ENCODE data around the gene CFAP299.

The CFAP299 gene

DNA sequence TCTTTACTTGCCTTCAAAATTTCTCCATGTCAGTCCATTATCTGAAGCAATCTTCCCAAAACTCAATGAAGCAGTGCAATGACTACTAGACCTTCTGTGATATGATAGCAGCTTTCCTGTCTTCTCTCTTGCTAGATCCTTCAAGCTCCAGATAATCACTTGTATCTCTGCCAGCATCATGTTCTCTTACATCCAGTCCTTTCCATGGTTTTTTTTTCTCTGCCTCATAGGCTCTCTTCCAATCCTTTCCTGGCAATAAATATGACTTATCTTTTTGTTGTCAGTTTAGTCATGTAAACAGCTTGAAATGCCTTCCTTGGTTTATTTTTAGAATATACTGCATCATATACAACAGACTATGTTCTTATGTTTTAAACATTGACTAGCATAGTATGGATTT lies 193.5 kb downstream of the CFAP299 start:
- DNase-seq = peak in 1 of 14 donors; percentile 49

DNA sequence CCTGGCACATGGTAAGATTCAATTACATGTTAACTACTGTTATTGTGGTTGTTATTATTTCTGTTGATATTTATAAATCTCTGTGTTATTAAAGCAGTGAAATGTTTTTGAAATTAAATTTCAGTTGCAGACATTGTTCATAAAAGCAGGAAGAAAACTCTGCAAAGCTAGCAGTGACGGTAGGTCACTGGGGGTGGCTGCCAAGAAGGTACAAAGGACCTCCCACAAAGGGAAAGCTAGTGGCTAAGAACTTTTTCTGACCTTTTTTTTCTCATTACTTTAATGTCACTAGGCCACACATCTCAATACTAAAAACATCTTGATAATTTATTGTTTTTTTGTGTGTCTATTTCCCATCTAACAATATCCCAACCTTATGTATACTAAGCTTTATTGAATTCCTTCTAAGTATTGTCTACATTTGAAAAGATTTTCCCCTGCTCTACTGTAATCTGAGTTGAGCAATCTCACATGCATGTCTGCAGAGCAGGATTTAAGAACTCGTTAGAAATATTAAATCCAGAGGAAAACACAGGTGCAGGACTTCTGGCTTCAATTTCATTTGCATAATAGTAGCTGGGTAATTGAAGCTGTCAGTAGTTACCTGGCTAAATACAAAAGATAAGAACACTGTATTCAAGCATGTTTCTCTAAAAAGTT lies 197.3 kb downstream of the CFAP299 start:
- no peak for DNase-seq

DNA sequence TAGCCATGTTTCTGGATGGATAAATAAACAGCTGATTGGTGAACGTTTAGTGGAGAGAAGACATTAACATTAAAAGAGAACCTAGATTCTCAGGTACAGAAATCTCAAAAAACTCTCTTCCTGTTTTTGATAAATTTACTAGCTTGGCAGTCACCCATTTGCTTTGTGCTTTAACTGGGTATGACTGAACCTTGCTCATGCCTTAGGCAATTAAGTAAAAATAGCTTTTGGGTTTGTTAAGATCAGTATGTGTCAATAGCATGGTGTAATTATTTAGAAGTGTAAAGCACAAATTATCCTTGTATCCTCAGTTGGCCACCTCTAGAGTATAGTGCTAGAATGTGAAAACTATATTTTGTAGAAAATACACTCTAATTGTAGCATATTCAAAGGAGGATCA lies 200.0 kb downstream of the CFAP299 start:
- no peak for DNase-seq

DNA sequence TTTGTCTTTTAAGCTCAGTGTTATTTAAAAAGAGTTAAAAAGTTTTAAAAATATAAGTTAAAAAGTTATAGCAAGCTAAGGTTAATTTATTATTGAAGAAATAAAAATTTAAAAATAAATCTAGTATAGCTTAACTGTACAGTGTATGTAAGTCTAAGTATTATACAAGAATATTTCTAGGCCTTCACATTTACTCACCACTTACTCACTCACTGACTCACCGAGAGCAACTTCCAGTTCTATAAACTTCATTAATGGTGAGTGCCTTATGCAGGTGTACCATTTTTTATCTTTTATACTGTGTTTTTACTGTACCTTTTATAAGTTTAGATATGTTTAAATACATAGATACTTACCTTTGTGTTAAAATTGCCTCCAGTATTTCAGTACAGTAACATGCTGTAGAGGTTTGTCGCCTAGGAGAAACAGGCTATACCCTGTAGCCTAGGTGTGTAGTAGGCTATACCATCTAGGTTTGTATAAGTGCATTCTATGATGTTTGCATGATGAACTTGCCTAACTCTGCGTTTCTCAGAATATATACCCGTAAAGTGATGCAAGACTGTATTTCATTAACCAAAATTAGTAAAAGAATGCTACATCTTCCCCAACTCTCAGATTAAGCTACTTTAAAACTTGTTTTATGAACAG lies 202.9 kb downstream of the CFAP299 start:
- DNase-seq = no peak

DNA sequence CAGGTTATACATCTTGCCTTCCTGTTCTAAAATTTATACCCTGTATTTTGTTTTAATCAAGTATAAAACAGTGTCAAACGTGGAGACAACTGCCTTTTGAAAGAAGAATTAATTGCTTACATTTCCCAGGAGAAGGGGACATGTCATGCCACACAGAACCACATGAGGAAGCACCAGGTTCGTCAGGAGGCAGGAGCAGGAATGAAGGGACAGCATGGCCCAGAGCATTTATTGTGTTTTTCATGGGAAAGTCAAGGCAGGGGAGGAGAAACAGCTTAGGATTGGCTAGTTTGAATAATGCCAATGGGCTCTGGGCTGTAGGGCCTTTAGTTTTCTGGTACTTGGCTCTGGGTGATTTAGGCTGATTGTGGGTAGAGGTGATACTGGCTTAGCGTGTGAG lies 203.7 kb downstream of the CFAP299 start:
- DNase-seq = no peak

DNA sequence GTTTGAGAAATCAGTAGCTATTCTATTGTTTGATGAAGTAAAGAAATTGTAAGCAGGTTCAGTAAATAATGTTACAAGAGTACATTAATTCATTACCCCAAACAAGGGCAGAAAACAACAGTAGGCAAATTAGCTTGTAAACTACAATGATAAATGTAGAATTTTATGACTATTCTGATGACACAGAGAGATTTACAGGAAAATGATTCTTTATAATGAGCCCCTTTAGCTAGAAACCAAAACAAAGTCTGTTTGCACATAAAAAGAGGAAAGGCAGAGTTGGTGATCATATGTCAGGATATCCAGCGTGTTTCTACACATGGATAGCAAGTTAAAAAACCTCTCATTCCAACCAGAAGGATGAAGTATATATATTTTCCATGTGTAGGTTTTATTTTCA lies 204.8 kb downstream of the CFAP299 start:
- DNase-seq = no peak

DNA sequence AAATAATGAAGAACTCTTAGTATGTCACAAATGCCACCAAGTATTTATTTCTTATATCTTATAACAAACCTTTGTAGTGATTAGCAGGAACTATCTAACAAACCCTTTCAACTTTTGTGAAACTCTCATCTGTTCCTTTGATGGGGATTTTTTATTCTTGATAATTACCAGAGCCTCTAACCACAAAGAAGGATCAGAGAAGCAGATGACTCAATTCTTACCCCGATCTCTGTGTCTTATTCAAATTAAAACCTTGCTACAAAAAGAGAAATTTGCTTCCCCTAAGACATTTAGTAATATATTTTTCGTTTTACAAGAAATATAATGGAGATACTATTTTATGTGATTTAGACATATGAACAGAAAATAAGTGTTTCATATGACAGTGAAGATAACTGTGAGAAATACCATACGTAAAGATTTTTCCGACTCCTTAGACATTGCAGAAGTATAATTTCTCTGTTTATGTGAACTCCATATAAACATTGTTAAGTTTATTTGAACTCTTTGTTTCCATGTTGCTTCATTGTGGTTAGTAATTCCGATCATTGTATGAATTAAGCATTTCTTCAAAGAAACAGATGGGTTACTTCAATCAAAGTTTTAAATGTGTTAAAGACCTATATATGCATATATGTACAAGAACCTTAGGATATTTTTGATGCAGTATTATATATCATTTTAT lies 205.4 kb downstream of the CFAP299 start:
- no peak for DNase-seq

DNA sequence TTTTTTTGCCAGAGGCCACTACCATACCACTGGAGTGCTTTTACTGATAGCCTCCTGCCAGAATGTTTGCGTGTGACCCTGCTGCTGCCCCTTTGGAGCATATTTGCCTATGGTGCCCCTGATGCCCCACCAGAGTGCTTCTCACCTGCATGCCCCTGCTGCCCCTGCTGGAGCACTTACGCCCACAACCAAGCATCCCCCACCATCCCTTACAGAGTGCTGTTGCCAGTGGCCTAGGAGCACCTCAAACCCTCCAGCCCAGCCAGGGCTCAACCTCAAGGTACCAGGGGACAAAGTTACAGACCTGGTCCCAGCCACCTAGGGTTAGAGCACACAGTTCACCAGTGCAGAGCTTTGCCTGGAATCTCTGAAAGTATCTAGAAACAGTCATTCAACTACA lies 207.2 kb downstream of the CFAP299 start:
- DNase-seq = no peak

DNA sequence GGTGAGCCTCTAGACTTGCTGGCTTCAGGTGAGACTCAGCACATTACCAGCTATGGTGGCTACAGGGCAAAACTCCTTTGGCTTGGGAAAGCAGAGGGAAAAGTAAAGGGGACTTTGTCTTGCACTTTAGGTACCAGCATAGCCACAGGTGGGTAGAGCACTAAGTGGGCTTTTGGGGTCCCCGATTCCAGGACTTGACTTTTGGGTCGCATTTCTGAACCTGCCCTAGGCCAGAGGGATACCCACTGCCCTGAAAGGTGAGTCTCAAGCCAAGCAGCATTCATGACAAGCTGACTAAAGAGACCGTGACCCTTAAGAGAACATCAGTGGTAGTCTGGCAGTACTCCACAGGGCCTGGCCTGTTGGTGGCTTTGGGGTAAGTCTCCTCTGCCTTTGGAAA lies 224.8 kb downstream of the CFAP299 start:
- DNase-seq = no peak

DNA sequence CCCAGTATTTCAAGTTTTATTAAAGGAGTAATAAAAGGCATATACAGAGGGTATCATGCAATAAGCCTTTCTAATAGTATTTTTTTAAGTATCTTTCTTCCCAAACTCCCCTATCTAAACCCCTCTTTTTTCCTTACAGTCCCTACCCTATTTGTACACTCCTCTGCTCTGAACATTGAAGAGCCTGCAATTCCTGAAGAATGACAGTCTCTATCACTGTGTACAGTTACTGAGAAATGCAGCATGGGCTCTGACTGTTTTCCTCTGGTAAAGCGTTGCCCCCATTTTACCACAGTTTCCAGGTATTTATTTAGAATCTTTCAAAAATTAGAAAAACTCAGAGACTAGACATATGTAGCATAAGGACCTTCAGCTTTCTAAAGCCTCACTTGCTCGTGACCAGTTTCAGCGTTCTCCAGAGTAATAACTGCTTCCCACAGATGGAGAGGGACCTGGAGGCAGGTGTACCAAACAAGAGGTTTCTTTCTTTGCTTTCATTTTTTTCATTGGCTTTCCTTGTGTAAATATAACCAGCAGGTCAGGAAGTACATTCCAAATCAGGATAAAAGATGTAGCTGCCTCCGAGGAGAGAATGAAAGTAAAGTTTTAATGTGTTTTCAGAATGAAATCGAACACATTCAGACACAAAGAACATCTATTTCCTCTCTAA lies 230.8 kb downstream of the CFAP299 start:
- DNase-seq = no peak

DNA sequence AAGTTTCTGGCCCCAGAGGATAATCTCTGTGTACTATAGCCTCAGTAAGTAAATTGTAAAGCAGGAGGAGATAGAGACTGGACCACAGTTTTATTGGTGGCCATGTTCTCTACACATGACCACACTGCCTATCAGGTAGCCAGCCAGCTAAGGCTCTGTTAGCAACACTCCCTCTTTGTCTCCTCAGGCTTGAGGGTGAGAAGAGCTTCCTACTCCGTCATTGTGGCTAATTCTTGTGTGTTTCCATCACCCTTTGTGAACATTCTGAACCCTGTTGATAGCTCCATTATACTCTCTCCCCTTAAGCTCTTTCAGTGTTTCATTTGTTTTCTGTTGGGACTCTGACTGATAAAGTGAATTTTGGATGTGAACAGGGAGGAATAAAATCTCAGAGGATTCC lies 233.4 kb downstream of the CFAP299 start:
- no peak for DNase-seq

DNA sequence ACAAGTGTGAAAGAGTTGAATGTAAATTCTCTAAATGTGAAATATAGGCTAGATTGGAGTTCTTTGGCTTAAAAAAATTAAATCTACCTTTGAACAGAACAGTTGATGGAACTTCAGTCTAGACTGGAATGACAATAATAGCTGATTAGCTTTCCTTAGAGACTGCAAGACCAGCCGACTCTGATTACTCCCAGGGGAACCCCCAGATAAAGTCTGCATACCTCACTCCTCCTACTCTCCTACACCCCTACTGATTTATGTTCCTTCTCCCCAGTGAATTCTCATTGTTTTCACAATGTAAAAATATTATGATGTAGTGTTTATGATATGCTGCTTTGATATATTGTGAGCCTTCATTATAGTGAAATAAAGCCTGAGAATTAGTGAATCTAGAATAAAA lies 241.3 kb downstream of the CFAP299 start:
- DNase-seq = no peak

DNA sequence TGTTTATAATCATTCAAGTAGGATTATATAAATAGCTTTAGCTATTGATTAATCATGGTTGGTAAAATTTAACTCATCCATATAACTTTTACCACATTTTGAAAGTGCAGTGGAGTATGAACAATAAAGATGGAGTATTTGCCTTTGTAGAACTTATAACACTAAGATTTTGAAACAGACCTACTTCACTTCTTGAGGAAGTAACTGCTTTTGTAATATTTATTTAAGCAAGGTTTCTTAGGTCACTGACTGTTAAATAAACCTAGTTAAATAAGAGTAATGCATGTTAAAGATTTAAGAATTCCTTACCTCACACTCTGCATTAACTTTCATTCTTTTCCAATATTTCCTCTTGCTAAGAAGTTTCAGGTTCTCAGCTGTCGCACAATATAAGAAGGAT lies 242.5 kb downstream of the CFAP299 start:
- no peak for DNase-seq

DNA sequence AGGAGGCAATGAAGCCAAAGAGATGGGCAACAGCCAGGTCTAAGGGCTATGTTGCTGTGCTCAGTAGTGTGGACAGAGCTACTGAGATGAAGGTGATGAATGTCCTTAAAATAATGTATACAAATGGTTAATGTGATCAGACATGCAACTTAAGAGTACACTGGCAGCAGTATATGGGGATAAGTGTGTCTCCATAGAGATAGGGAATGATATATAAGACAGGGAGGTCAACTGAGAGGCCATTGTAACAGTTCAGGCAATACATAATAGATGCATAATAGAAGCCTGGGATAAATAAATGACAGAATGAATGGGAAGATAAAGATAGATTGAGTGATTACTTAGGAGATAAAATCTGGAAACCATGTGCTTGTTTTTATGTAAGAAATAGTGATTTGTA lies 250.0 kb downstream of the CFAP299 start:
- DNase-seq = no peak

DNA sequence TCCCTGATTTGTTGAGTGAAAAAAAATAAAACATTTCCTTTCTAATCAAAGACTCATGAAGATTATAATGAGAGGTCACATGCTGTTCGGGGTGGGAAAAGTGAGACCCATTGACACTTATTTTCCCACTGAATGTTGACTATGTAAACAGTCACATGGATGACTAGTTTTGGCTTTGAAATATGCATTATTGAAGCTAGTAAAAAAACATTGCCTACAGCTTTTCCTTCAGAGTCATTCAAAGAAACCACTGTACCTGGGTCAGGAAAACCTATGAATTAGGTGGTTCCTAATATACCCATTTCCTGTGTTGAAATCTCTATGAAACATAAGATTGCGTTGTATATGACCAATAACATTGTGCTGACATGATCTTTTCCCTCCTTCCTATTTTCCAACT lies 251.2 kb downstream of the CFAP299 start:
- no peak for DNase-seq

DNA sequence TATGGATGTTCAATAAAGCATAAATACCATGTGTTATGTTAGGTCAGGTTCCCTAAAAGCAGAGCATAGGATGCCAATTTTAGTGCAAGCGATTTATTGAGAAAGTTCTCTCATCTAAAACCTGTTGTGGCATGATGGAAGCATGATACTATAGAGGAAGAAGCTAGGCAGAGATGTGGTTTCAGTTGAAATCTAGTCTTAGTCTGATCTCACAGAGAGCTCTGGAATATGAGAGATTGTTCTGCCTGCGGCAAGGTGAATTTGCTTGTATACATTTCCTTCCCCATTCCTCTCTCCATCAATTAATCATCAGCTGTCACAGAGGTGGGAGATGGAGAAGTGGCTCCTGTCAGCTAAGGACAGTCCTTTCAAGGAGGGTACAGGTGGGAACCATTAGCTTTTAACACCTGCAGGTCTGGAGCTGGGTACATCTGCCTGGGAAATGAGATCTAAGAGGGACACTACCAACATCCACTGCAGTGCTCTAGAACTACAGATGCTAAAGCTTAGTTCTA lies 252.4 kb downstream of the CFAP299 start:
- DNase-seq = no peak

DNA sequence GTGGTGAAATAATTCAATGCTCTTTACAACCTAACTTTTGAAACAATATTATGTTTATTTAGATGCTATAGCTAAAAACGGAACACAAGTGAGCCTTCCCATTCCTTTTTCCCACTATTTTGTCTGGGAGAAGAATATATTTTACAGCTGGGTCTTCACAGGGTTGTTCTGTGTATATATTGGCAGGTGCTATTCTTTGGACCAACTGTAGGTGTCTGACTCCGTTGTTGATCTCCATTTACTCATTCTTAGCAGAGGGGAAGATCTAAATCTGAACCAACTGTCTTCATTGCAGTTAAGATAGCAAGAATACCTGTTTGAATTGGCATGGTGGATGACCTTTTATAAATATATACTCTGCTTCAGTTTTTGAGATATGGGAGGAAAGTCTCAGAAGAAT lies 257.4 kb downstream of the CFAP299 start:
- no peak for DNase-seq

DNA sequence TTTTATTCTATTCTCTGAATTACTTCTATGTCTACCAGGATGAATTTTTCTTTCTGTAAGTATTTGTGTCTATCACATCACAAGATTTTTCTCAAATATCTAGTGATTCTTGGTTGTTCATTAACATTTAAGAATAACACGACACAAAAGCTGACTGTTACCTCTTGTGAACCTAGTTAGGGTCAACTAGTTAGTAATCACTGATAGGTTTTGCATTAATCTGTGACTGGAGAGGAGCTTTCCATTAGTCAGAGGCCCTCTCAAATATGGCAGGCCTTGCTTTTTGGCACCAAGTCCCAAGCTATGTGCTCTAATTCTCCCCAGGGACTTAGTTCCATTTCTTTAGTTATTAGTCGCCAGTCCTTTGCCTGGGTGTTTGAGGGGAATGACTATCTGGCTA lies 259.2 kb downstream of the CFAP299 start:
- DNase-seq = no peak

DNA sequence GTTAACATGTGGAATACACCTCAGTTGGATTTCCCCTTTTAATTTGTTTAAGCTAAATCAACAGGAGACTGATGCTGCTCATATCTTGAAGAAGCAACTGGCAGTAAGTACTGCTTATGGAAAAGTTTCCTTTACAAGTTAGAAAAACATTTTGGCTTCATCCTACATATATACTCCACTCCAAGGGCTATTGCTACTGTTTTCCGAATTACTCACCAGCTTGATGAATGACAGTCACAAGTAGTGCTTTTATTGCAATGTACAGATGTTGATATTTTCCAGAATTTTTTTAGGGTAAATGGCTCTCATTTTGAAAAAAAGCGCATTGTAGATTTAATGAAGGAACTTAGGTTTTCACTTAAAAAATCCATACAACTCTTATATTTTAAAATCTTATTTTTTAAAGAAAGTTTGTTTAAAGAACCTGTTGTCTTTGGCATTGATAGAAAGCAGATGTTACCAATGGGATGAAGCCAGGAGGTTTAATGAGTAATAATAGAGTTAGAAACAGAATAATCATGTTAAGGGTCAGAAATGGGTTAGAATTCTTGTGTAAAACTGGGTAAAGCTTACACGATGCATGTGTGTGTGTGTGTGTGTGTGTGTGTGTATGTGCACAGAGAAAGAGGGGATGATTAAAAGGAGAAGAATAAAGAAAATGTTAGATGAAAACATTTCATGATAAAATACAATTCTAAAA lies 272.9 kb downstream of the CFAP299 start:
- no peak for DNase-seq

DNA sequence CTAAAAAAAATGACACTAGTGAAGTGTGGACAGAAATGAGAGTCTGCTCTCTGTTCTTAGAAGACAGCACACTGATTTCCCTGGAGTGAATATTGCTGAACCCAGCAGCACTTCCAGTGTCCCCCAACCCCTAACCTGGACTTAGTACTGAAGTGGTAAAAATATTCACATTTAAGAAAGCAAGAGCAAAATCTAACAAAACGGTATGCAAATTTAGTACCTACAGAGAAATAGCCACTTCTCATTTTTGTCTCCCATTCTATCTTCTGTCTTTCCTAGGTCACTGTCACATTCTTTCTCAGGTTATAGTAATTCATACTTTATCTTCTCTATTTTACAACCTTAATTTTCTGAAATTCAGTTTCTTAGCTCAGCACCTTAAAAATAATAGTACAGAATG lies 274.7 kb downstream of the CFAP299 start:
- no peak for DNase-seq

DNA sequence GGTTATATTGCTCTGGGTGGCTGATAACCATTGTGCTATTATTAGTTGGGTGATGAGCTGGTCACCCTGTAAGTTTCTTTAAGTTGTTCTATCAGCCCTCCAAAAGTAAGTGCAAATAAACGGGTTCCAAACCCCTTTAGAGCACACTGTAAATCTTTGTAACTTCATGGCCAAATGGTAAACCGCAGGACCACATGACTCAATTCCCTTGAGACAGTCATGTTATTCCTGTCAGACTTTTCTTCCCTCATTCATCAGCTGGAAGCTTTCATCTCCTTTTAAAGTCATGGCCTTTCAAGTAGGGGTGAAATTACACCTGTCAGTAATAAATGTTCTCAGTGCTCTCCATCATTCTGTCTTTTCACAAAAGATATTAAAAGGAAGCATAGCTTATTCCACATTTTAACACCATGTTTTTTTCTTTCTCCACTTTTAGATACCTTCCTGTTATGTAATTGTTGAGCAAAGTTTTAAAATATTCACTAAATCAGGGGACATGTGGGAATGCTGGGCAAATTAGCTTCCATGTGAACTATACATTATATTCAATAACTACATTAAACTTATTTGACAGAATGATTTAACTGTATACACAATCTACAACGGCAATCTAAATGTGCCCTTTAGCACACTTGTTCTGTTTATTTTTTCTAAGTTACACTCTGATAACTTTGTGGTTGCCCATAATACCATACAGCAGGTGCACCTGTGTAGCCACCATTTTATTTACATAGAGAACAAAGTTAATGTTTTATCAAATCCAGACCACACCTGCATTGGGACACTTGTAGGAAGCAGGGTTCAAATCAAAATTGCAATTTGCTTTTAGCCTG lies 275.5 kb downstream of the CFAP299 start:
- DNase-seq = no peak

DNA sequence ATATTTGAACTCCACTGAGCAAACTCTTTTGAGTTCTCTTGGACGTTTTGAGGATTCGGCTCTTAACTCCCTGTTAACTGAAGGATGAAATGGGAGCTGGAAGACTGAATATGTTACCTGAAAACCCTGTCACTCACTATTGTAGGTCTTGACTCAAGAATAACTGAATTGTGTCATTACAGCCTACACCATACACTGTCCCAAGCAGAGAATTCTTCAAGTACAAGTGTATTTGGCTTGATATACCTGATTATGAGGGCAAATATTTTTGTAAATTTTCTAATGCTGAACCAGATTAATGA lies 276.1 kb downstream of the CFAP299 start:
- no peak for DNase-seq
